HCT116 (cell line): Measurements from ENCODE around the gene TACC3. TPM values are rescaled to one million over a fixed set of nuclear protein-coding genes. Genes with fewer than 3 reads are reported as not detected.

ENCODE experiments used
- ATAC-seq: fragments of 200-7000 bp; cut with Tn5 transposase; 2 replicates; pipeline ENCODE4 v1.9.1; 2020; ENCODE audit warnings: mild to moderate bottlenecking, moderate library complexity
- BruUV-seq: library from RNA; stranded (reverse); fragments of 400-500 nt; replicated peaks from 2 replicates; lab custom pipeline; 2021; lab: Mats Ljungman, UMichigan
- CTCF ChIA-PET: fragments of 300-600 bp; sonication (Branson Sonifier 250); formaldehyde crosslinking; loops from one replicate; lab custom pipeline; 2021; ENCODE audit warnings: antibody characterized with exemption; lab: Charles Lee
- POLR2A ChIA-PET: fragments of 300-600, 350-600 bp; sonication (Branson Sonifier 250); formaldehyde crosslinking; loops from one replicate; lab custom pipeline; 2021; ENCODE audit warnings: antibody characterized with exemption; lab: Charles Lee
- RAD21 ChIA-PET, 2 experiments: fragments of 300-600 bp; sonication (Branson Sonifier 250); formaldehyde crosslinking; loops; one replicate each; lab custom pipeline; 2023; ENCODE audit warnings: low total read pairs in 2 of 2; ENCODE audit not compliant: uncharacterized antibody in 2 of 2, unreplicated experiment in 2 of 2, low non-redundant PET in 1 of 2; lab: Charles Lee
- DNase-seq: peaks from one replicate; pipeline ENCODE4 v3.0.0-alpha.2; 2010; ENCODE audit warnings: low read depth, low spot score
- H2AFZ ChIP-seq: fragments of 200-600 bp; shearing (Covaris generic), sonication (generic); 2 replicates; pipeline ENCODE4 v1.6.1; 2017; ENCODE audit warnings: low read depth, mixed run types, mixed read lengths, antibody characterized with exemption, low read length; ENCODE audit not compliant: poor library complexity, severe bottlenecking
- H3K27ac ChIP-seq: 2 replicates; pipeline ENCODE4 v1.5.1; 2012; ENCODE audit warnings: low read depth, low read length
- H3K27me3 ChIP-seq: fragments of 200-600 bp; sonication (generic); 2 replicates; pipeline ENCODE4 v1.6.1; 2016; ENCODE audit warnings: mixed run types, low read length, mixed read lengths; ENCODE audit not compliant: insufficient read depth
- H3K36me3 ChIP-seq, 2 experiments: fragments of 200-500 bp in 1 of 2; fragments of 200-600 bp in 1 of 2; sonication (Bioruptor generic) in 1 of 2; sonication (generic) in 1 of 2; 2 replicates each; pipeline versions ENCODE4 v1.5.1 to v1.6.1; 2014 to 2016; ENCODE audit warnings: low read length in 2 of 2, inconsistent platforms in 1 of 2, mixed read lengths in 1 of 2, mixed run types in 1 of 2; ENCODE audit not compliant: insufficient read depth in 2 of 2, control insufficient read depth in 1 of 2
- H3K4me1 ChIP-seq, 2 experiments: fragments of 200-600 bp in 1 of 2; sonication (generic) in 1 of 2; 2 replicates each; pipeline versions ENCODE4 v1.5.1 to v1.6.1; 2012 to 2017; ENCODE audit warnings: low read length in 2 of 2, inconsistent platforms in 1 of 2, mild to moderate bottlenecking in 1 of 2, mixed read lengths in 1 of 2, mixed run types in 1 of 2, moderate library complexity in 1 of 2; ENCODE audit not compliant: insufficient read depth in 2 of 2, control insufficient read depth in 1 of 2
- H3K4me2 ChIP-seq: fragments of 200-600 bp; sonication (generic); 2 replicates; pipeline ENCODE4 v1.6.1; 2017; ENCODE audit warnings: mixed run types, low read length, mixed read lengths
- H3K4me3 ChIP-seq, 2 experiments: fragments of 200-600 bp in 1 of 2; sonication (generic) in 1 of 2; replicated peaks in 1 of 2; 2 replicates each; pipeline ENCODE4 v1.5.1; 2011 to 2016; ENCODE audit warnings: low read length in 2 of 2, control low read depth in 1 of 2, low read depth in 1 of 2, mild to moderate bottlenecking in 1 of 2, mixed read lengths in 1 of 2, mixed run types in 1 of 2
- H3K79me2 ChIP-seq: fragments of 200-600 bp; sonication (generic); 2 replicates; pipeline ENCODE4 v1.6.1; 2017; ENCODE audit warnings: mild to moderate bottlenecking, mixed run types, low read length, moderate library complexity, mixed read lengths; ENCODE audit not compliant: insufficient read depth
- H3K9ac ChIP-seq: fragments of 200-600 bp; sonication (generic); 2 replicates; pipeline ENCODE4 v1.6.1; 2016; ENCODE audit warnings: low read length, mixed read lengths
- H3K9me2 ChIP-seq: fragments of 200-600 bp; sonication (generic), shearing (Covaris generic); 2 replicates; pipeline ENCODE4 v1.6.1; 2017; ENCODE audit warnings: mixed run types, mild to moderate bottlenecking, moderate library complexity; ENCODE audit not compliant: insufficient read depth
- H3K9me3 ChIP-seq, 2 experiments: fragments of 200-500 bp in 1 of 2; fragments of 200-600 bp in 1 of 2; sonication (Bioruptor generic) in 1 of 2; sonication (generic) in 1 of 2; 2 replicates each; pipeline ENCODE4 v1.6.1; 2014 to 2017; ENCODE audit warnings: low read length in 2 of 2, mixed read lengths in 2 of 2, inconsistent platforms in 1 of 2, low read depth in 1 of 2, mild to moderate bottlenecking in 1 of 2, mixed run types in 1 of 2, moderate library complexity in 1 of 2; ENCODE audit not compliant: control insufficient read depth in 1 of 2, insufficient read depth in 1 of 2
- H4K20me1 ChIP-seq: fragments of 200-600 bp; sonication (generic), shearing (Covaris generic); 2 replicates; pipeline ENCODE4 v1.6.1; 2017; ENCODE audit warnings: mixed run types, mild to moderate bottlenecking, moderate library complexity; ENCODE audit not compliant: insufficient read depth
- CBX3 ChIP-seq: IDR thresholded peaks from 2 replicates; pipeline ENCODE4 v1.6.1; 2012; ENCODE audit warnings: low read depth
- CEBPB ChIP-seq: IDR thresholded peaks from 2 replicates; pipeline ENCODE4 v1.6.1; 2012; ENCODE audit warnings: low read depth
- CTCF ChIP-seq, 3 experiments: fragments of 200-600 bp in 1 of 3; sonication (generic) in 1 of 3; IDR thresholded peaks in 2 of 3; conservative IDR thresholded peaks in 1 of 3; 2 replicates each; pipeline ENCODE4 v1.5.1; 2012 to 2017; ENCODE audit warnings: low read depth in 2 of 3, low read length in 2 of 3, antibody characterized with exemption in 1 of 3, borderline replicate concordance in 1 of 3, control low read depth in 1 of 3, mild to moderate bottlenecking in 1 of 3, mixed read lengths in 1 of 3, mixed run types in 1 of 3, moderate library complexity in 1 of 3; ENCODE audit not compliant: insufficient read depth in 1 of 3
- EGR1 ChIP-seq: IDR thresholded peaks from 2 replicates; pipeline ENCODE4 v1.6.1; 2012; ENCODE audit warnings: low read depth
- ELF1 ChIP-seq: IDR thresholded peaks from 2 replicates; pipeline ENCODE4 v1.6.1; 2012; ENCODE audit warnings: low read depth, borderline replicate concordance
- EZH2 ChIP-seq: fragments of 200-600 bp; sonication (generic); IDR thresholded peaks from 2 replicates; pipeline ENCODE4 v1.6.1; 2017; ENCODE audit warnings: antibody characterized with exemption, mixed run types
- EZH2phosphoT487 ChIP-seq: fragments of 200-600 bp; IDR thresholded peaks from 2 replicates; pipeline ENCODE4 v1.6.1; 2018; ENCODE audit warnings: antibody characterized with exemption, borderline replicate concordance
- FOSL1 ChIP-seq: IDR thresholded peaks from 2 replicates; pipeline ENCODE4 v1.6.1; 2012; ENCODE audit warnings: low read depth
- JUND ChIP-seq: IDR thresholded peaks from 2 replicates; pipeline ENCODE4 v1.6.1; 2012
- POLR2A ChIP-seq: IDR thresholded peaks from 2 replicates; pipeline ENCODE4 v1.7.0; 2011; ENCODE audit warnings: borderline replicate concordance; ENCODE audit not compliant: insufficient read depth, insufficient read length; ENCODE audit errors: extremely low read depth
- POLR2AphosphoS5 ChIP-seq: IDR thresholded peaks from 2 replicates; pipeline ENCODE4 v1.6.1; 2011; ENCODE audit warnings: mild to moderate bottlenecking, low read depth, low read length, moderate library complexity
- REST ChIP-seq: IDR thresholded peaks from 2 replicates; pipeline ENCODE4 v1.6.1; 2012; ENCODE audit warnings: low read depth
- SIN3A ChIP-seq: IDR thresholded peaks from 2 replicates; pipeline ENCODE4 v1.6.1; 2012; ENCODE audit warnings: low read depth
- SRF ChIP-seq: IDR thresholded peaks from 2 replicates; pipeline ENCODE4 v1.6.1; 2012; ENCODE audit warnings: low read depth
- TCF7L2 ChIP-seq: IDR thresholded peaks from 2 replicates; pipeline ENCODE4 v1.7.0; 2011; ENCODE audit warnings: borderline replicate concordance, inconsistent platforms; ENCODE audit not compliant: insufficient read depth, insufficient read length; ENCODE audit errors: extremely low read depth
- ZFX ChIP-seq: fragments of 450-650 bp; IDR thresholded peaks from 2 replicates; pipeline ENCODE4 v1.6.1; 2017
- ZNF274 ChIP-seq: fragments of 200-500 bp; sonication (Bioruptor generic); IDR thresholded peaks from 2 replicates; pipeline ENCODE4 v1.6.1; 2014; ENCODE audit warnings: mild to moderate bottlenecking, low read depth, low read length, inconsistent platforms
- intact Hi-C: fragments of 100-400 bp; cut with micrococcal nuclease; formaldehyde crosslinking; loops from 2 replicates; pipeline ENCODE4 v1.10.0; 2022
- total RNA-seq: library from RNA; stranded (reverse); gene quantifications from one replicate; pipeline ENCODE4 v1.2.1, GENCODE V29; 2021; ENCODE audit not compliant: unreplicated experiment

TACC3 gene
- total RNA-seq, 1 experiment from 2014 or later = 106 TPM

- no peak for TF ChIP-seq SIN3A
- no peak for TF ChIP-seq TCF7L2
Measured at GRCh38 chr4:1685235-1686150, 35.8 kb upstream of the TACC3 start (continued).

- intact Hi-C loops = no loop called here
- Histone ChIP-seq H2AFZ (no peak overlapping the region), H3K27ac (peak overlapping the region; percentile 40; the same call in 1 of the 2 replicates), H3K4me3 (no peak overlapping the region), H3K4me2 (no peak overlapping the region), H3K36me3 (peaks cover 11 to 12% of the 10 kb centered on the region in 2 experiments; a peak in 3 of 4 replicates), H4K20me1 (peaks cover 4% of the 10 kb centered on the region; the same call in 1 of the 2 replicates), H3K27me3 (no peaks in the 10 kb centered on the region), H3K9me2 (no peaks in the 10 kb centered on the region), H3K9ac (no peak overlapping the region), H3K79me2 (no peaks in the 10 kb centered on the region; the same call in 1 of the 2 replicates), H3K4me1 (peaks cover 8 to 23% of the 10 kb centered on the region in 2 experiments; a peak in 3 of 4 replicates), H3K9me3 (no peaks in the 10 kb centered on the region)
- ChIA-PET CTCF (no interaction called here), RAD21 (no interaction called here), POLR2A (no interaction called here)
- no peak for DNase-seq
- ATAC-seq = no peak
- TF ChIP-seq ZNF274 (no peak), CBX3 (no peak), POLR2A (no peak), SRF (no peak), POLR2AphosphoS5 (no peak), CTCF (IDR thresholded peaks at IDR 0.05 in 2 of 3, conservative IDR thresholded peaks at IDR 0.05 in 1 of 3; ENCODE audit: borderline replicate concordance in 1 of 3, insufficient read depth in 1 of 3, low read depth in 2 of 3, low read length in 2 of 3) (no peak), JUND (no peak), TCF7L2 (no peak), EZH2phosphoT487 (no peak), REST (no peak), EGR1 (no peak), EZH2 (no peak), SIN3A (no peak), FOSL1 (no peak), ELF1 (no peak), ZFX (no peak), CEBPB (no peak)
- no TSS peak for BruUV-seq
Measured at GRCh38 chr4:1686440-1687036, 34.8 kb upstream of the TACC3 start.
